Fibroblast of lung (primary cell): ENCODE data around the gene TMEM191B.
"Not testable (repeated sequence)": the region's sequence is repeated elsewhere in the genome, so short reads cannot be mapped to it uniquely, and the experiment has no call there.

Experiments used
- CTCF ChIP-seq, 2 donors: IDR thresholded peaks in 1 of 2; conservative IDR thresholded peaks in 1 of 2; 1 replicate in 1 of 2; 2 replicates in 1 of 2; pipeline ENCODE4 v1.5.1; 2011 to 2012; ENCODE audit warnings: low read length in 2 of 2, control low read depth in 1 of 2, inconsistent platforms in 1 of 2, low read depth in 1 of 2, mild to moderate bottlenecking in 1 of 2
- EZH2 ChIP-seq: IDR thresholded peaks from 2 replicates; pipeline ENCODE4 v1.5.1; 2012; ENCODE audit warnings: low read length, control low read depth, mild to moderate bottlenecking; ENCODE audit errors: missing control alignments

GRCh38 chr22:18513454-18513853 lies 14.1 kb upstream of the TMEM191B start:
- TF ChIP-seq CTCF (conservative IDR thresholded peaks at IDR 0.05 in 1 of 2, IDR thresholded peaks at IDR 0.05 in 1 of 2; ENCODE audit: low read depth in 1 of 2, low read length in 2 of 2); EZH2: not testable (repeated sequence)
